Fibroblast of the aortic adventitia (primary cell): ENCODE data around the gene CHCHD1. TPM values are rescaled to one million over a fixed set of nuclear protein-coding genes. Genes with fewer than 3 reads are reported as not detected.
A peak's percentile ranks its signal among the peaks of the same experiment; 100 is the strongest.

Experiments used
- DNase-seq: peaks from one replicate; pipeline ENCODE4 v3.0.0-alpha.2; 2010; ENCODE audit warnings: low read depth
- H3K4me3 ChIP-seq: 2 replicates; pipeline ENCODE4 v1.5.1; 2011; ENCODE audit warnings: low read depth, mild to moderate bottlenecking, control low read depth, low read length, moderate library complexity
- total RNA-seq: library from RNA; depleted of rRNA; stranded (reverse); fragments of >200 nt; gene quantifications from 2 replicates; pipeline ENCODE4 v1.2.3, GENCODE V29; 2012; ENCODE audit warnings: low replicate concordance
- TF ChIP-seq, protein P1 (sequence below): IDR thresholded peaks from 2 replicates; pipeline ENCODE4 v1.5.1; 2011; ENCODE audit warnings: mild to moderate bottlenecking, low read length, control low read depth, inconsistent platforms; ENCODE audit not compliant: insufficient read depth

CHCHD1 gene
- total RNA-seq, 1 donor: 20.9 TPM

DNA sequence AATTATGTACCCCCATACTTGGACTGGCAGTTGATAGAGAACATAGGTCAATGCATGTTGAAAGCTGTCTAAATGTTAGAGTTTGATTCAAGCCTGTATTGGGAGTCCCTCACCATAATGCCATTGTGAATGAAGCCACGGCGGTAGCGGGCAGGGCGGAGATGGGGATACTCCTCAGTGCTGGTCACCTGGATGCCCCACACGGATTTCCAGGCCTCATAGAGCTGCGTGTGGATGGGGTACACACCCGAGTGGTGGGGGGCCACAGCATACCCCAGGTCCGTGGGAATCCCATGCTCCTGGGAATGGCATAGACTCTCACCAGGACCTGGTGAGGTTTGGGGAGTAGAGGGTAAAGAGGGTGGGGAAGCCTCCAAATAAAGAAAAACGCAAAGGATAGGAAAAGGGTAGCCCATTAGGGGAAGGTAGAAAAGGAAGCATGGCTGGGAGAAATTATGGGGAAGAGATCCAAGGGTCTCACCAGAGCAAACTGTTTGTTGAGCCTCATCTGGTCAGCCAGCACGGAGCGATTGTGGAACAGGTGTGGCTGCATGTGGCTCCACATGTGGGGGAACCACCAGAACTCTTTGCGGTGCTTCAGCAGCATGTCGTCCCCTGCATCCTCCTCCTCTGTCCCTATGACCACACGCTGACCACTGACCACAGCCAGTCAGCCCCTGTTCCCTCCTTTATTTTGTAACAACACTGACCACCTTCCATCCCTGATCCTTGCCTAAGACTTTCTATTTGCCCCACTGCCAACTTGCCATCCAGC lies 24.5 kb downstream of the CHCHD1 start:
- no peak overlapping the region for H3K4me3 ChIP-seq
- no peak for DNase-seq
- TF ChIP-seq, protein P1, sequence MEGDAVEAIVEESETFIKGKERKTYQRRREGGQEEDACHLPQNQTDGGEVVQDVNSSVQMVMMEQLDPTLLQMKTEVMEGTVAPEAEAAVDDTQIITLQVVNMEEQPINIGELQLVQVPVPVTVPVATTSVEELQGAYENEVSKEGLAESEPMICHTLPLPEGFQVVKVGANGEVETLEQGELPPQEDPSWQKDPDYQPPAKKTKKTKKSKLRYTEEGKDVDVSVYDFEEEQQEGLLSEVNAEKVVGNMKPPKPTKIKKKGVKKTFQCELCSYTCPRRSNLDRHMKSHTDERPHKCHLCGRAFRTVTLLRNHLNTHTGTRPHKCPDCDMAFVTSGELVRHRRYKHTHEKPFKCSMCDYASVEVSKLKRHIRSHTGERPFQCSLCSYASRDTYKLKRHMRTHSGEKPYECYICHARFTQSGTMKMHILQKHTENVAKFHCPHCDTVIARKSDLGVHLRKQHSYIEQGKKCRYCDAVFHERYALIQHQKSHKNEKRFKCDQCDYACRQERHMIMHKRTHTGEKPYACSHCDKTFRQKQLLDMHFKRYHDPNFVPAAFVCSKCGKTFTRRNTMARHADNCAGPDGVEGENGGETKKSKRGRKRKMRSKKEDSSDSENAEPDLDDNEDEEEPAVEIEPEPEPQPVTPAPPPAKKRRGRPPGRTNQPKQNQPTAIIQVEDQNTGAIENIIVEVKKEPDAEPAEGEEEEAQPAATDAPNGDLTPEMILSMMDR: no peak

DNA sequence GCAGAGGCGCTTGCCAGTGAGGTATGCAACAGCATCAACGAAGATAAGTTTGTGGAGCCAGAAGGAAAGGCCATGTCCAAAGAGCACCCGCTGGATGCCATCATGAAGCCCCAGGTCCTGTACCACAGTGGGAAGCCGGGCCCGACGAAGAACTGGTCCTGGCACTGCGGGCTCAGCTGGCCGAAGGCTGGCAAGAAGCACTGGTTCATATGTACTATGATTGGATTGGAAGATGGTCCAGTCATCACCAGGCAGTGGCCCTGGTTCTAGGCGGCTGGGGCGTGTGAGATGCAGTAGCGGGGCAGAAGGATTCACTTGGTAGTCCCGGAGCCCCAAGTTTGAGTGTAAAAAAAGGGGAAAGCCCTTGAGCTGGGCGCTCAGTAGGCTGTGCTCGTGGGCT lies 25.6 kb downstream of the CHCHD1 start:
- no peak overlapping the region for H3K4me3 ChIP-seq
- no peak for DNase-seq
- TF ChIP-seq, protein P1: no peak

DNA sequence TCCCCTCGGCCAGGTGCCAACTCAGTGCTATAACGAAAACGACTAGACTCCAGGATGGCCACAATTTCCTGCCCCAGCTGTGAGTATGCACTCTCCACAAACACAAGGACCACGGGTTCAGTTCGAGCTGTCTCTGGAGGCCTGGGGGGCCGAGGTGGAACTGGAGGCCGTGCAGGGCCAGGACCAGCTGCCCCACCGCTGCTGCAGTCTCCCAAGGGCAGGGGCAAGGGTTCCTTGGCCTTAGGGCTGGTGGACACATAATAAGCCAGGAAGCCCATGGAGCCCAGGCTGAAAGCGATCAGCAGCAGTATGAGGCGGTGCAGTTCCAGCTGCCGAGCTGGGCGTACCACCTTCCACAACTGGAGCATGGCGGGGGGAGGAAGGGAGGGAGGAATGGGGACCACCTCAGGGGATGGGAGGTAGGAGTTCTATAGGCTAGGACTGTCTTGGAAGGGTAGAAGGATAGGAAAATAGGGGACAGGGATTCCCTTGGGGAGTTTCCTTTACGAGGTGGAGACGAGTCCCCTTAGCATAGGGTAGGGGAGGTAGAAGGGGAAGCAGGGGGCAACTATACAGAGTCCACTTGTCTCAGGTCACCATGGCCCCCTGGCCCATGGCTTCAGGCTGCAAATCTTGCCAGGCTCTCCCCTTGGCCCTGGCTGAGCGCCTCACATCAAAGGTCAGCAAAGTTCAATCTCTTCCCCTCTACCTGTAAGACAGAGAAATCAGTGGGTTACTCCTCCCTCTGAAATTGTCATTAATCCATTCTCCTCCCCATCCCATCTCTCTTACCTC lies 26.4 kb downstream of the CHCHD1 start:
- TF ChIP-seq, protein P1: no peak
- no peak for DNase-seq
- no peak overlapping the region for H3K4me3 ChIP-seq

DNA sequence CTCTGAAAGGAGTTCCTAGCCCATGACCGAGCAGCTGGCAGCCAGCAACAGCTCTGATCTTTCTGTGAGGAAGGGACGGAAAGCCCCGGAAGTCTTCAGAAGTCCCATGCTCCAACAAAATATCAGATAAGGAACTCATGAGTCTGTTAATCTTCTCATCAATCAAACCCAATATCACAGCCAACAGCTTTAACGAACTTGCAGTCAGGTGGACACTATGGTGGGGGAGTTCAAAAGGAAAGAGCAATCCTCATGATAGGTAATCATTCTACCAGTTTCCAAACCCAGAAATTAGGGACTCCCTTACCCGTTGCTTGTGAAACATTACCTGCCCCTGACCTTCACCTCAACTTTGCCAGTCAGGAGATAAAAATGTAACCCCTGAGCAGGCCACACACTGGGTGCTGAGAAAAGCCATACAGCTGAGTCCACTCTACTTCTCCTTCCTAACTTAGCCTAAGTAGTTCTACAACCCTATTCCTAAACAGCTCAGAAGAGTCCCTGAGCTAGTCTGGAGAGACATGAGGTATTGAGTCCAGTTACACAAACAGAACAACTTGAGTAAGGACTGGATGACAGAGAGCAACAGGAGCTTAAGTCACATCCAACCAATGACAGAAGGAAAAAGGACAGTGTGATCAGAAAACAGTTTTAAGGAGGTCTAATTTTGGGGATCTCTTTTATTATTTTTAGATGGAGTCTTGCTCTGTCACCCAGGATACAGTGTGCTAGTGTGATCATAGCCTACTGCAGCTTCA lies 27.4 kb downstream of the CHCHD1 start:
- no peak for DNase-seq
- TF ChIP-seq, protein P1: no peak
- no peak overlapping the region for H3K4me3 ChIP-seq

DNA sequence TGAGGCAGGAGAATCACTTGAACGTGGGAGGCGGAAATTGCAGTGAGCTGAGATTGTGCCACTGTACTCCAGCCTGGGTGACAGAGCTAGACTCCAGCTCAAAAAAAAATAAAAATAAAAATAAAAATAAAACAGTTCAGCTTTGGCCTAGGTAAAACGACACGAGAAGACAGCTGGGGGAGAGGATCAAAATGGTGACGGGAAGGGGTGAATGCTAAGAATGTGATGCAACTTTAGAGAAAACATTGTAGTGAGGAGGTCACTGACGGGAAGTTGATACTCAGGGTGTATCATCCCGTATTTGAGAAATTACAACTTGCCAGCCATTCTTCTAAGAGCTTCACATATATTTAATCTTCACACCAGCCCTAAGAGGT lies 28.5 kb downstream of the CHCHD1 start:
- peak overlapping the region; percentile 83 for H3K4me3 ChIP-seq
- peak; percentile 33 for DNase-seq
- TF ChIP-seq, protein P1: no peak

DNA sequence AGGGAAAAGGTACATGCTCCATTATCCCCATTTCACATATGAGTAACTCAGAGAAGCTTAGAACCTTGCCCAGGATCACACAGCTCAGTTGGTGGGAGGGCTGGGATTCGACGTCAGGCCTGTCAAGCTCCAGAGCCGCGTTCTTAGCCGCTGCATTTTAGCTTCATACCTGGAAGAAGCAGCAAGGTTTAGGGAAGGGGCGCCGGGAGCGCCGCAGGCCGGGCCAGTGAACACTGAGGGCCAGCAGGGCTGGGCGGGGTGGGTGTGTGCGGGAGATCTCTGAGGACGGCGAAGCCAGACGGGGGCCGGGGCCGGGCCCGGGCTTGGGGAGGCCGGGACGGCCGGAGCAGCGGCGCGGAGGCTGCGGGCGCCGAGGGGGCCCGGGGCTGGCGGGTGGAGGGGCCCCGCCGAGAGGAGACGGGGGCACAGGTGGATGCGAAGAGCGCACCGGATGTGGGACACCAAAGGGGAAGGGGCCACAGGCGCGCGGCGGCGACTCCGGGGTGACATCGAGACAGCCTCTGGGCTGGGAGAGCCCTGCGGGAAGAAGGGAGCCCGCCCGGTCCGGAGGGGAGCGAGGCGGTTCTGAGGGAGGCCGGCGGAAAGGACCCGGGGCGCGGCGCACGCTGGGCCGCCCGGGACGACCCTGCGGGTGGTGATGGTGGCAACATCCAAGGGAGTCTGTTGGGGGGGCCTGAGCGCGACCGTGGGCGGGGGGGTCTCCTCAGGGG lies 29.1 kb downstream of the CHCHD1 start:
- DNase-seq: peak; percentile 27
- TF ChIP-seq, protein P1: no peak
- H3K4me3 ChIP-seq: peak overlapping the region; percentile 83
